ENCODE results near the gene KCTD6.

Gene KCTD6

DNA sequence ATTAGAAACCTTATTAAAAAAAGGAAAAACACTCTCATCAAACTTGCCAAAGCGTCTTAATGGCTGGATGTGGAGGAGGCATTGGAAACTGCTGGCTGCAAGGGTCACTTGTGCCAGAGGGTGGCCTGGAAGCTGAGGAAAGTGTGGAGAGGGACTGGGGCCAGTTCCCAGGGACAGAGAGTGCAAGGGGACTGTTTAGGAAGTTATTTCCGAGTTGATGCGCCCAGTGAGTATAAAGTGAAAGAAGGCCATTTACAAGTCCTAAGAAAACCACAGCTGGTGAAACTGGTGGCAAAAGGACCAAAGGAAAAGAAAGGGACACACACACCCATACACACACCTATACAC is 7.2 kb upstream of the KCTD6 start:
- in situ Hi-C loops (cut with HindIII; ENCODE audit: low sequenced_read_pairs): no loop called here

DNA sequence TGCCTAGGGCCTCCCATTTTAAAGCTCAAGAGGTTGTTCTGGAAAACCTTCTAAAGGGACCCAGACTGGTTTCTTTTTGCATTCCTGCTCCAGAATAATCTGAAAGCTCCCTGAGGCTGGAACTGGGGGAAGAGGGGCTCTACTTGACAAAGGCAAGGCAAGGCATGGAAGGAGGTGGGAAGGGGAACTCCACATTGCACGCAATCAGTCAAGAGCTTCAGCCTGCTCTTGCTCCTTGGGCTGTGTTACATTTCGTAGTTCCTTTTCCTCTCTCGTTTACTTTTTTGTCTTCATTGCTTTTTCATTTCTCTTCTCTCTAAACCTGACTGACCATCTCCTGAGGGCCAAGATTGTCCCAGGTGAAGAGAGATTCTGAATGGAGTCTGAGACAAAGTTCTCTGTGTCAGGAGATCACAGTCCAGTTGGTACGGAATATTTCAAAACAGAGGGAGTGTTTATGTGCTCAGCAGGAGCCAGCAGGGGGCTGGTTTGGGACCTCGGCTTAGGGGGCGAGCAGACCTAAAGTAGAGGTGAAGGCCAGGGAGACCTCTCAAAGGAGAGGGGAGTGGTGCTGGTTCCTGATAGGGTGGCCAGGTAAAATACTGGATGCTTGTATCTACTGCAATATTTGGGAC is 6.0 kb upstream of the KCTD6 start:
- in situ Hi-C loops (cut with HindIII; ENCODE audit: low sequenced_read_pairs): no loop called here

GRCh38 chr3:58487140-58487886 is 4.6 kb upstream of the KCTD6 start:
- in situ Hi-C loops (cut with HindIII; ENCODE audit: low sequenced_read_pairs): no loop called here

DNA sequence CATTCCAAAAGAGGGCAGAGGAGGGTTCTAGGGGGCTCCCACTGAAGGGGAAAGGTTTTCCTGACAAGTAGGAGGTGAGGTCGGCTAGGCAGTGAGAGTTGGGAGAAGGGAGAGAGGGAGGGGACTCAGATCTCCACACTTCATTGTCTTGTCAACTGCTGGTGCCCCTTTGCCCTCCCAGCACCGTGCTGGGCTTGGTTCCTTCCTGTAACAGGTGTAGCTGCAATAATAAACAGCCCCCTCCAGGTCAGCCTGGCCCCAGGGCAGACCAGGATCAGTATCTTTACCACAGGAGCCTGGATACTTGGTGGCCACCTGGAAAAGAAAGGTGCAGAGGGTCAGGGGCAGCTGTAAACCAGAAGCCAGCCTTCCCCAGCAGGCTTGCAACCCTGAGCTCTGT is 2.9 kb upstream of the KCTD6 start:
- in situ Hi-C loops (cut with HindIII; ENCODE audit: low sequenced_read_pairs): no loop called here

DNA sequence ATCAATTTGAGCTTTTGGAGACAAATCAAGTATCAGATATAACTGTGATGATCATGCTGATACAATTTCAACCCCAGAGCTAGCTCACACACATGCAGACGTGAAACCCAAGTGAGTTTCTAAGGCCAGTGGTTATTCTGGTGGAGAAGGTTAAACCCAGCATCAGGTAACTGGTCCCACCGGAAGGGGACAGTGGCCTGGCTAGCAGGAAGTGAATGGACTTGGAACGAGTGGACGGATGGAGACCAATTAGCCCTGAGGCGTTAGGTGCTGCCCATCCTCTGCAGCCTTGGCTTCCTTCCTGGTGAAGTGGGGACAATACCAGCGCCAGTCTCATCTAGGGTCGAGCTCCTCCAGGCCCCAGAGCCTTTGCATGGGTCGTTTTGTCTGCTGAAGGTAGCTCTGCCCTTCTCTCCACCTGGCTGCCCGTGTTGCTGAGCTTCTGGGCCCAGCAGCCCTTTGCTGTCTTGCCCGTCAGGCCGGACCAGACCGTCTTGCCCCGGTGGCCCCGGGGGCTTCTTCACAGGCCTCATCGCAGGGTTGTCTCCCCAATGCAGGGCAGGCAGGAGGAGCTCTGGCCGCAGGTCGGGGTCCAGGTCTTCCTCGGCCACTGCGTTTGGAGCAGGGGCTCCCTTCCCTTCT is 915 bp upstream of the KCTD6 start:
- in situ Hi-C loops (cut with HindIII; ENCODE audit: low sequenced_read_pairs): no loop called here

GRCh38 chr3:58492494-58492905 is 604 bp downstream of the KCTD6 start:
- in situ Hi-C loops (cut with HindIII; ENCODE audit: low sequenced_read_pairs): no loop called here

DNA sequence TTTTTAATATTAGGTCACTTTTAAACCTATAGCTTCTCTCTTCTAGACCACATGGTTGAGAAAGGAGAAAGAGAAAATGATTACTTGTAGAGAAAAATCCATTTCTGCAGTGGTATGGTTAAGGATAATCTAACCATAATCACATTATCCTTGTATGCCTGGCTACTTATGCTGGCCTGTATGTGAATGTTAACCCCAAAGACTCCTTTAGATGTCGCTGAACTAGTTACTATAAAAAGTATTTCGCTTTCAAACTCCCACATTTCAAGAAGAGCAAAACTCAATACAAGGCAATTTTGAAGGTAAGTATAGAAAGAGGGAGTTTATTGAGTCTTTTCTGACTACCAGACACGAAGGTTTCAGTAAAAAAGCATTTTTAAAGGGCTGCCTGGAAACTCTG is 2.2 kb downstream of the KCTD6 start:
- in situ Hi-C loops (cut with HindIII; ENCODE audit: low sequenced_read_pairs): no loop called here

GRCh38 chr3:58495101-58495500 is 3.2 kb downstream of the KCTD6 start:
- in situ Hi-C loops (cut with HindIII; ENCODE audit: low sequenced_read_pairs): no loop called here

- in situ Hi-C loops (cut with HindIII; ENCODE audit: low sequenced_read_pairs): no loop called here
These were observed 4.4 kb downstream of the KCTD6 start for GRCh38 chr3:58496206-58496857.

- in situ Hi-C loops (cut with HindIII; ENCODE audit: low sequenced_read_pairs): no loop called here
These were observed 5.2 kb downstream of the KCTD6 start for GRCh38 chr3:58497097-58497496.

DNA sequence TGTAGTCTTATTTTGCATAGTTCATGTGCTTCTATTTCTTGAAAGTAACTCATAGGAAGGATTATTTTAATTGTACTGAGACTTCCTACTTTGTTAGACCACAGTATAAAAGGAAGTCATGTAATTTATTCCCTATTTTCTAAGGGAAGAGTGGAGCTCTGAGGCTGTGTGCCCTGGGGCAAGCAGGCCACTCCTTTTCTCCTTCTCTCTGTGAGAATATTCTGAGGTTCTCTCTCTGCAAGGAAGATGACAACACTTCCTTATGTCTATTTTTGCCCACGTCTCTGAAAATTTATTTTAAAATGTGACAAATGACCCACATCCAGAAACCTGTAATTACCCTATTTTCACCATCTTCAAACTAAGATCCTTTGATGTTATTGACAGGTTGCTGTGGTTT is 11.0 kb downstream of the KCTD6 start:
- in situ Hi-C loops (cut with HindIII; ENCODE audit: low sequenced_read_pairs): no loop called here

GRCh38 chr3:58507356-58508078 is 15.6 kb downstream of the KCTD6 start:
- in situ Hi-C loops (cut with HindIII; ENCODE audit: low sequenced_read_pairs): no loop called here

DNA sequence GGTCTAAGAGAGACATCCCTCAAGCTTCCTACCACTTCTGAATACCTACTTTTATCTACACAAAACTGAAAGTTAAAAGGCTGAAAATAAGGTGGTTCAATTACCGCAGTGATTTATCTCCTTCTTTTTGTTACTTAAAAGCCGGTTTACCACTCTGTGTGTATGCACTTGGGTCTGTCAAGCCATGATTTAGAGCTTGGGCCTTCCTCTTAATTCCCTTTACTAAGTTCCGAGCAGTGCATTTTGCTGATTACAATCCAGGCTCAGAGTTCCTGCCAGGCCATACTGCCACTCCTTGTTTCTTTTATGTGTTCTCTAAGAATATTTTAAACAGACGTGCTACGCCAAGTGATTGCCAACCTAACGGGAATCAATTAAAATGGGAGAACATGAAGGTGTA is 16.5 kb downstream of the KCTD6 start:
- in situ Hi-C loops (cut with HindIII; ENCODE audit: low sequenced_read_pairs): no loop called here

DNA sequence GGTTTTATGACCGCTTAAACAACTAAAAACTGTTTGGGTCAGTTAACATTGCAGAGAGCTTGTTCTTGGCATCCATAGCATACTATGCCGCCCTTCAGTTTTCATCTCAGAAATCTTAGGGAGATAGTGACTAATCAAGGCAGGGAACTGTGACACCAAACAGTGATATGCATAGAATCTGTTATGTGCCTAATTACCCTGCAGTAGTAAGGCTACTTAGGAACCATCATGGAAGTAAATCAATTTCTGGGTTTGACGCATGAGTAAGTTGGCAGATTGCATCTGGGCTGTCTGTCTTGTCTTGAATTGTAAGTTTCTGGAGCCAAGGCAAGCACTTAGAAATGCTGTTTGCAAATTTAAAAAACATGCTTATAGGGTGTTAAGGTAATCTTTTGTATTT is 22.5 kb downstream of the KCTD6 start:
- in situ Hi-C loops (cut with HindIII; ENCODE audit: low sequenced_read_pairs): no loop called here

- in situ Hi-C loops (cut with HindIII; ENCODE audit: low sequenced_read_pairs): no loop called here
These were observed 26.4 kb downstream of the KCTD6 start for GRCh38 chr3:58518291-58518789.

GRCh38 chr3:58519668-58520402 is 27.9 kb downstream of the KCTD6 start:
- in situ Hi-C loops (cut with HindIII; ENCODE audit: low sequenced_read_pairs): no loop called here

DNA sequence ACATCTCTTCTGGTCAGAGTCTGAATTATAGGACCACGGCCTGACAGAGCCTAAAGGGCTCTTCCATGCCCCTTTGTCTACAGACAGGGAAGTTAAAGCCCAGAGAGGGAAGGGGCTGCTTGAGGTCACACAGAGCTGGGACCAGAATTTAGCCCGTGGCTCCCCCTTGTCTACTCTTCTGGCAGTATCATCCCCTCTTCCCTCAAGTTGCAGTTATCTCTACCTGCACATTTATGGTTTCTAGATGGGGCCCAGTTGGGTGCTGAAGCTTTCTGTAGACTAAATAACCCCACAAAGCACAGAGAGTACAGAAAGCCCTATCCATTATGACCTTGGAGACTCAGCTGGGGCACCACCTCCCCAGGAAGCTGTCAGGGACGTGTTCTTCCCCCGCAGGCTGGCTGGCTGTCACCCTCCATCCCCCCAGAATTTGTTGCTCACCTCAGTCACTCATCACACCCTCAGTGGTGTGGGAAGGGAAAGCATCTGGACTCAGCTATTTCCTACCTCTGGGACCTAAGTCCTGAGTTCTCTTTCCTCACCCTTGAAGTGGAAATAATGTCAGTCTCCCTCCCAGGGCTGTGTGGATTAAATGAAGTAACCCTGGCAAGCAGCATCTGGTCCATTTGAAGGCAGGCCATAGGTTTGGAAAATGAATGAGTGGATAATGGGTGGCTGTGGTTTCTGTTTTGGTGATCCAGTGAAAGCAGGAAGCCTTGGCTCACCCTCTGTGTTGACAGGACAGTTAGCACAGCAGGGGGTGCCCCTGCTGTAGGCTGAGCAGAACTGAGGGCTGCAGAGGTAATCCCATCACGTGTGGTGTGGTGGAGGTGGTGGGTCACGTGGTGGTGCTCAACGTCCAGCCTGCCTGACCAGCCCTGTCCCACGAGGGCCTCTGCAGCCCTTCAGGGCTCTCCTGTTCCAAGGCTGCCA is 28.8 kb downstream of the KCTD6 start:
- in situ Hi-C loops (cut with HindIII; ENCODE audit: low sequenced_read_pairs): no loop called here

- in situ Hi-C loops (cut with HindIII; ENCODE audit: low sequenced_read_pairs): no loop called here
These were observed 29.4 kb downstream of the KCTD6 start for GRCh38 chr3:58521336-58521670.

- in situ Hi-C loops (cut with HindIII; ENCODE audit: low sequenced_read_pairs): no loop called here
These were observed 30.2 kb downstream of the KCTD6 start for GRCh38 chr3:58521917-58522631.

Data from endothelial cell of hepatic sinusoid (primary cell).